ENCODE results near the gene CLPSL2. TPM values are rescaled to one million over a fixed set of nuclear protein-coding genes. Genes with fewer than 3 reads are reported as not detected.

The CLPSL2 gene
- total RNA-seq, 2 donors from 2014 or later, result not detected

DNA sequence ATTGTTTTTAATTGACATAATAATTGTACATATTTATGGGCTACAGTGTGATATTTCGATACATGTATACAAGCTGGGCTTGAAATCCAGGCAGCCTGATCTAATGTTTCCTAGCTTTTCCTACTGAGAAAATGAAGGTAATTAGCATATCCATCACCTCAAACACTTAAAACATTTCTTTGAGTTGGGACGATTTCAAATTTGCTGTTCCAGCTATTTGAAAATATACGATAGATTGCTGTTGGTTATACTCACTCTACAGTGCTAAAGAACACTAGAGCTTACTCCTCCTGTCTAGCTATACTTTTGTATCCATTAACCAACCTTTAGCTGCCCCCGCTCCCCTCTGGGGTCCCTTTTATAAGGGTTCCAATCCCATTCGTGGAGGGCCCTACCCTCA is 33.4 kb downstream of the CLPSL2 start:
- intact Hi-C loops (cut with DNase I, micrococcal nuclease), result no loop called here
- no peak for DNase-seq
- no peak for ATAC-seq

GRCh38 chr6:35810971-35811698 is 34.7 kb downstream of the CLPSL2 start:
- intact Hi-C loops (cut with DNase I, micrococcal nuclease), result no loop called here
- ATAC-seq (no peak), DNase-seq (no peak)

GRCh38 chr6:35811699-35811995 is 35.2 kb downstream of the CLPSL2 start:
- intact Hi-C loops (cut with DNase I, micrococcal nuclease), result no loop called here
- no peak for ATAC-seq
- DNase-seq, result no peak

DNA sequence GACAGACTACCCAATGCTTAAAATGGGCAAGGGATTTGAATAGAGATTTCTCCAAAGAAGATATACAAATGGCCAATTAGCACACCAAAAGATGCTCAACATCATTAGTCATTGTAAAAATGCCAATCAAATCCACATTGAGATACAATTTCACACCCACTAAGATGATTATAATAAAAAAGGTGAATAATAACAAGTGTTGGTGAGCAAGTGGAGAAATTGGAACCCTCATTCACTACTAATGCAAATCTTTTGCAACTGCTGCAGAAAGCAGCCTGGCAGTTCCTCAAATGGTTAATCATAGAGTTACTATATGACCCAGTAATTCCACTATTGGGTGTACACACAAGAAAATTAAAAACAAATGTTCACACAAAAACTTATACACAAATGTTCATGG is 41.1 kb downstream of the CLPSL2 start:
- ATAC-seq (no peak), DNase-seq (no peak)
- intact Hi-C loops (cut with DNase I, micrococcal nuclease), result no loop called here

GRCh38 chr6:35823601-35824000 is 47.2 kb downstream of the CLPSL2 start:
- intact Hi-C loops (cut with DNase I, micrococcal nuclease), result no loop called here
- no peak for ATAC-seq
- DNase-seq, result no peak

- intact Hi-C loops (cut with DNase I, micrococcal nuclease), result no loop called here
- DNase-seq (no peak), ATAC-seq (no peak)
Observed at GRCh38 chr6:35824552-35825192, 48.3 kb downstream of the CLPSL2 start.

Other genes starting within 250 kb of the CLPSL2 start
- 100 to 1,000 TPM in 1 of 2 donors, 10 to 100 TPM in 1; 40.3 to 252 TPM for gene FKBP5, start 87.7 kb upstream of the CLPSL2 start, total RNA-seq
- under 1 TPM in 1 of 2 donors, not detected in 1; 0.46 TPM for gene ARMC12, start 39.6 kb upstream of the CLPSL2 start, total RNA-seq
- gene CLPSL1, start 4.4 kb downstream of the CLPSL2 start, total RNA-seq, result not detected
- gene CLPS, start 20.7 kb downstream of the CLPSL2 start, total RNA-seq, result 1 to 10 TPM in 1 of 2 donors, not detected in 1; 1.3 TPM
- gene LHFPL5, start 28.8 kb downstream of the CLPSL2 start, total RNA-seq, result not detected
- gene SRPK1, start 144.5 kb downstream of the CLPSL2 start, total RNA-seq, result 10 to 100 TPM; 81.3 to 95.1 TPM
- under 1 TPM; 0.18 to 0.50 TPM for gene SLC26A8, start 248.0 kb downstream of the CLPSL2 start, total RNA-seq

Data from left colon (tissue), 2 donors.